ENCODE measurements around the gene ASPDH.

GRCh38 chr19:50534478-50534877 is 20.8 kb upstream of the ASPDH start:
- TF ChIP-seq POLR2AphosphoS5 (IDR thresholded peaks at IDR 0.05), result no peak
- no peak for TF ChIP-seq POLR2A (IDR thresholded peaks at IDR 0.05)
- no peak for TF ChIP-seq CTCF (IDR thresholded peaks at IDR 0.05)
